ENCODE measurements around the gene CACNA1E. TPM values are rescaled to one million over a fixed set of nuclear protein-coding genes. Genes with fewer than 3 reads are reported as not detected.

Gene CACNA1E
- total and polyA plus RNA-seq, 2 of the 13 experiments (the other 11 are each of a cell fraction or from before 2014, with no cell fraction given): not detected

GRCh38 chr1:181558416-181558815 is 75.1 kb downstream of the CACNA1E start (continued):
- TF ChIP-seq, protein P1, sequence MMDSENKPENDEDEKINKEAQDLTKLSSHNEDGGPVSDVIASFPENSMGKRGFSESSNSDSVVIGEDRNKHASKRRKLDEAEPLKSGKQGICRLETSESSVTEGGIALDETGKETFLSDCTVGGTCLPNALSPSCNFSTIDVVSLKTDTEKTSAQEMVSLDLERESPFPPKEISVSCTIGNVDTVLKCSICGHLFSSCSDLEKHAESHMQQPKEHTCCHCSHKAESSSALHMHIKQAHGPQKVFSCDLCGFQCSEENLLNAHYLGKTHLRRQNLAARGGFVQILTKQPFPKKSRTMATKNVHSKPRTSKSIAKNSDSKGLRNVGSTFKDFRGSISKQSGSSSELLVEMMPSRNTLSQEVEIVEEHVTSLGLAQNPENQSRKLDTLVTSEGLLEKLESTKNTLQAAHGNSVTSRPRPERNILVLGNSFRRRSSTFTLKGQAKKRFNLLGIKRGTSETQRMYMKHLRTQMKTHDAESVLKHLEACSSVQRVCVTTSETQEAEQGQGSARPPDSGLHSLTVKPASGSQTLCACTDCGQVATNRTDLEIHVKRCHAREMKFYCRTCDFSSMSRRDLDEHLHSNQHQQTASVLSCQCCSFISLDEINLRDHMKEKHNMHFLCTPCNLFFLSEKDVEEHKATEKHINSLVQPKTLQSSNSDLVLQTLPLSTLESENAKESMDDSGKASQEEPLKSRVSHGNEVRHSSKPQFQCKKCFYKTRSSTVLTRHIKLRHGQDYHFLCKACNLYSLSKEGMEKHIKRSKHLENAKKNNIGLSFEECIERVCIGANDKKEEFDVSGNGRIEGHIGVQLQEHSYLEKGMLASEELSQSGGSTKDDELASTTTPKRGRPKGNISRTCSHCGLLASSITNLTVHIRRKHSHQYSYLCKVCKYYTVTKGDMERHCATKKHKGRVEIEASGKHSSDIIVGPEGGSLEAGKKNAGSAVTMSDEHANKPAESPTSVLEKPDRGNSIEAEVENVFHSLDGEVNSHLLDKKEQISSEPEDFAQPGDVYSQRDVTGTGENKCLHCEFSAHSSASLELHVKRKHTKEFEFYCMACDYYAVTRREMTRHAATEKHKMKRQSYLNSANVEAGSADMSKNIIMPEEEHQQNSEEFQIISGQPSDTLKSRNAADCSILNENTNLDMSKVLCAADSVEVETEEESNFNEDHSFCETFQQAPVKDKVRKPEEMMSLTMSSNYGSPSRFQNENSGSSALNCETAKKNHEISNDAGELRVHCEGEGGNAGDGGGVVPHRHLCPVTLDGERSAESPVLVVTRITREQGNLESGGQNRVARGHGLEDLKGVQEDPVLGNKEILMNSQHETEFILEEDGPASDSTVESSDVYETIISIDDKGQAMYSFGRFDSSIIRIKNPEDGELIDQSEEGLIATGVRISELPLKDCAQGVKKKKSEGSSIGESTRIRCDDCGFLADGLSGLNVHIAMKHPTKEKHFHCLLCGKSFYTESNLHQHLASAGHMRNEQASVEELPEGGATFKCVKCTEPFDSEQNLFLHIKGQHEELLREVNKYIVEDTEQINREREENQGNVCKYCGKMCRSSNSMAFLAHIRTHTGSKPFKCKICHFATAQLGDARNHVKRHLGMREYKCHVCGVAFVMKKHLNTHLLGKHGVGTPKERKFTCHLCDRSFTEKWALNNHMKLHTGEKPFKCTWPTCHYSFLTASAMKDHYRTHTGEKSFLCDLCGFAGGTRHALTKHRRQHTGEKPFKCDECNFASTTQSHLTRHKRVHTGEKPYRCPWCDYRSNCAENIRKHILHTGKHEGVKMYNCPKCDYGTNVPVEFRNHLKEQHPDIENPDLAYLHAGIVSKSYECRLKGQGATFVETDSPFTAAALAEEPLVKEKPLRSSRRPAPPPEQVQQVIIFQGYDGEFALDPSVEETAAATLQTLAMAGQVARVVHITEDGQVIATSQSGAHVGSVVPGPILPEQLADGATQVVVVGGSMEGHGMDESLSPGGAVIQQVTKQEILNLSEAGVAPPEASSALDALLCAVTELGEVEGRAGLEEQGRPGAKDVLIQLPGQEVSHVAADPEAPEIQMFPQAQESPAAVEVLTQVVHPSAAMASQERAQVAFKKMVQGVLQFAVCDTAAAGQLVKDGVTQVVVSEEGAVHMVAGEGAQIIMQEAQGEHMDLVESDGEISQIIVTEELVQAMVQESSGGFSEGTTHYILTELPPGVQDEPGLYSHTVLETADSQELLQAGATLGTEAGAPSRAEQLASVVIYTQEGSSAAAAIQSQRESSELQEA (CRISPR knock-in tag; IDR thresholded peaks at IDR 0.05; ENCODE audit: not compliant biosample characterization): no peak
- TF ChIP-seq GFI1 (CRISPR knock-in tag; IDR thresholded peaks at IDR 0.05; ENCODE audit: borderline replicate concordance): no peak
- TF ChIP-seq, protein P2, sequence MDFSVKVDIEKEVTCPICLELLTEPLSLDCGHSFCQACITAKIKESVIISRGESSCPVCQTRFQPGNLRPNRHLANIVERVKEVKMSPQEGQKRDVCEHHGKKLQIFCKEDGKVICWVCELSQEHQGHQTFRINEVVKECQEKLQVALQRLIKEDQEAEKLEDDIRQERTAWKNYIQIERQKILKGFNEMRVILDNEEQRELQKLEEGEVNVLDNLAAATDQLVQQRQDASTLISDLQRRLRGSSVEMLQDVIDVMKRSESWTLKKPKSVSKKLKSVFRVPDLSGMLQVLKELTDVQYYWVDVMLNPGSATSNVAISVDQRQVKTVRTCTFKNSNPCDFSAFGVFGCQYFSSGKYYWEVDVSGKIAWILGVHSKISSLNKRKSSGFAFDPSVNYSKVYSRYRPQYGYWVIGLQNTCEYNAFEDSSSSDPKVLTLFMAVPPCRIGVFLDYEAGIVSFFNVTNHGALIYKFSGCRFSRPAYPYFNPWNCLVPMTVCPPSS (IDR thresholded peaks at IDR 0.05): no peak

All from HepG2 (cell line).